B cell (primary cell): Measurements from ENCODE around the gene CCDC57. TPM values are rescaled to one million over a fixed set of nuclear protein-coding genes. Genes with fewer than 3 reads are reported as not detected.

ENCODE experiments used
- ATAC-seq: fragments of 200-7000 bp; cut with Tn5 transposase; one replicate; pipeline ENCODE4 v1.10.0; 2021; ENCODE audit warnings: low read depth, mild to moderate bottlenecking, moderate number of reproducible peaks, moderate library complexity
- CTCF ChIA-PET: fragments of 350-600 bp; sonication (Branson Sonifier 250); formaldehyde crosslinking; loops from one replicate; lab custom pipeline; 2021; ENCODE audit warnings: antibody characterized with exemption, inconsistent platforms; lab: Charles Lee
- POLR2A ChIA-PET: fragments of 350-600 bp; sonication (Branson Sonifier 250); formaldehyde crosslinking; loops from one replicate; lab custom pipeline; 2021; ENCODE audit warnings: antibody characterized with exemption; lab: Charles Lee
- DNase-seq: peaks from one replicate; pipeline ENCODE4 v3.0.0; 2013
- H2AFZ ChIP-seq: 2 replicates; pipeline ENCODE4 v1.6.1; 2012; ENCODE audit warnings: mild to moderate bottlenecking, low read depth, low read length; ENCODE audit not compliant: insufficient read depth, poor library complexity, severe bottlenecking
- H3K27ac ChIP-seq, 2 donors: 1 replicate in 1 of 2; 2 replicates in 1 of 2; pipeline ENCODE4 v1.5.1; 2012 to 2013; ENCODE audit warnings: low read length in 2 of 2, mild to moderate bottlenecking in 2 of 2, moderate library complexity in 1 of 2
- H3K27me3 ChIP-seq, 4 experiments: fragments of 200-600 bp in 1 of 4; sonication (generic) in 1 of 4; replicated peaks in 1 of 4; 1 replicate in 2 of 4; 2 replicates in 2 of 4; pipeline versions ENCODE4 v1.6.1 to v1.7.0; 2013 to 2016; ENCODE audit warnings: low read length in 3 of 4, mild to moderate bottlenecking in 2 of 4, mixed read lengths in 1 of 4, moderate library complexity in 1 of 4; ENCODE audit not compliant: insufficient read depth in 4 of 4, control insufficient read depth in 3 of 4; ENCODE audit errors: control extremely low read depth in 1 of 4
- H3K36me3 ChIP-seq, 2 experiments: replicated peaks in 1 of 2; 1 replicate in 1 of 2; 2 replicates in 1 of 2; pipeline versions ENCODE4 v1.6.1 to v1.7.1; 2013; ENCODE audit warnings: low read length in 1 of 2; ENCODE audit not compliant: insufficient read depth in 2 of 2, control insufficient read depth in 1 of 2; ENCODE audit errors: control extremely low read depth in 1 of 2, extremely low read depth in 1 of 2
- H3K4me1 ChIP-seq, 2 donors: fragments of 200-600 bp in 1 of 2; sonication (generic) in 1 of 2; 1 replicate in 1 of 2; 2 replicates in 1 of 2; pipeline versions ENCODE4 v1.5.1 to v1.6.1; 2013 to 2017; ENCODE audit warnings: low read length in 2 of 2; ENCODE audit not compliant: control insufficient read depth in 2 of 2, insufficient read depth in 2 of 2
- H3K4me2 ChIP-seq: replicated peaks from 2 replicates; pipeline ENCODE3; 2012; ENCODE audit warnings: mild to moderate bottlenecking, low read depth, low read length; ENCODE audit not compliant: poor library complexity, severe bottlenecking
- H3K4me3 ChIP-seq, 5 experiments: fragments of 200-600 bp in 1 of 5; sonication (generic) in 1 of 5; 1 replicate in 3 of 5; 2 replicates in 2 of 5; pipeline versions ENCODE4 v1.5.1 to v1.7.0; 2011 to 2016; ENCODE audit warnings: low read length in 4 of 5, mild to moderate bottlenecking in 4 of 5, low read depth in 2 of 5, control low read depth in 1 of 5, moderate library complexity in 1 of 5; ENCODE audit not compliant: insufficient read depth in 1 of 5; ENCODE audit errors: control extremely low read depth in 1 of 5, extremely low read depth in 1 of 5
- H3K79me2 ChIP-seq: fragments of 200-600 bp; sonication (generic); one replicate; pipeline ENCODE4 v1.6.0; 2016; ENCODE audit warnings: low read length; ENCODE audit not compliant: control insufficient read depth, insufficient read depth
- H3K9ac ChIP-seq: fragments of 200-600 bp; sonication (generic); 2 replicates; pipeline ENCODE4 v1.6.1; 2017; ENCODE audit warnings: mild to moderate bottlenecking, low read length, moderate library complexity
- H3K9me3 ChIP-seq, 3 donors: one replicate each; pipeline versions ENCODE4 v1.6.1 to v1.7.1; 2013; ENCODE audit warnings: low read length in 2 of 3; ENCODE audit not compliant: control insufficient read depth in 2 of 3, insufficient read depth in 1 of 3; ENCODE audit errors: control extremely low read depth in 1 of 3
- H4K20me1 ChIP-seq: 2 replicates; pipeline ENCODE4 v1.6.0; 2012; ENCODE audit warnings: mild to moderate bottlenecking, low read length; ENCODE audit not compliant: insufficient read depth, control insufficient read depth, poor library complexity, severe bottlenecking
- H3K27ac Mint-ChIP-seq: one replicate; pipeline ENCODE4 v1.8.0; 2021; ENCODE audit warnings: mixed read lengths
- H3K27me3 Mint-ChIP-seq: one replicate; pipeline ENCODE4 v1.8.0; 2021; ENCODE audit warnings: mixed read lengths
- H3K4me1 Mint-ChIP-seq: one replicate; pipeline ENCODE4 v1.8.0; 2021; ENCODE audit warnings: mixed read lengths
- H3K4me3 Mint-ChIP-seq: one replicate; pipeline ENCODE4 v1.8.0; 2021; ENCODE audit warnings: mixed read lengths
- H3K9me3 Mint-ChIP-seq: one replicate; pipeline ENCODE4 v1.8.0; 2022; ENCODE audit warnings: mixed read lengths; ENCODE audit not compliant: insufficient read depth
- EZH2 ChIP-seq: IDR thresholded peaks from 2 replicates; pipeline ENCODE4 v1.6.1; 2012; ENCODE audit warnings: borderline replicate concordance, low read depth, mild to moderate bottlenecking, moderate library complexity, low read length; ENCODE audit not compliant: insufficient read depth, poor library complexity, severe bottlenecking
- WGBS: methylation state at CpG from one replicate; pipeline ENCODE4 v1.1.5; 2013; ENCODE audit warnings: missing lambda C conversion rate; ENCODE audit not compliant: insufficient coverage; 5-methylcytosine and 5-hydroxymethylcytosine counted together
- intact Hi-C: fragments of 100-400 bp; cut with micrococcal nuclease; formaldehyde crosslinking; loops from one replicate; pipeline ENCODE4 v1.10.0; 2022
- polyA plus RNA-seq: library from polyadenylated mRNA; depleted of rRNA; stranded (reverse); fragments of >200 nt; gene quantifications from 2 replicates; pipeline ENCODE4 v1.2.3, GENCODE V29; 2012
- total RNA-seq, 2 donors: library from RNA; stranded (reverse); fragments of 120-200 nt in 1 of 2; gene quantifications; 1 replicate in 1 of 2; 2 replicates in 1 of 2; pipeline versions ENCODE4 v1.2.3 to v1.2.4, GENCODE V29; 2013 to 2022
- TF ChIP-seq, protein P1 (sequence below): fragments of 200-600 bp; IDR thresholded peaks from one replicate; pipeline ENCODE4 v1.8.0; 2022; ENCODE audit warnings: antibody characterized with exemption, mild to moderate bottlenecking

CCDC57 gene
- total and polyA plus RNA-seq, 2 donors (not counting 1 experiment from before 2014, with no cell fraction given) = 49.7 to 67.2 TPM

DNA sequence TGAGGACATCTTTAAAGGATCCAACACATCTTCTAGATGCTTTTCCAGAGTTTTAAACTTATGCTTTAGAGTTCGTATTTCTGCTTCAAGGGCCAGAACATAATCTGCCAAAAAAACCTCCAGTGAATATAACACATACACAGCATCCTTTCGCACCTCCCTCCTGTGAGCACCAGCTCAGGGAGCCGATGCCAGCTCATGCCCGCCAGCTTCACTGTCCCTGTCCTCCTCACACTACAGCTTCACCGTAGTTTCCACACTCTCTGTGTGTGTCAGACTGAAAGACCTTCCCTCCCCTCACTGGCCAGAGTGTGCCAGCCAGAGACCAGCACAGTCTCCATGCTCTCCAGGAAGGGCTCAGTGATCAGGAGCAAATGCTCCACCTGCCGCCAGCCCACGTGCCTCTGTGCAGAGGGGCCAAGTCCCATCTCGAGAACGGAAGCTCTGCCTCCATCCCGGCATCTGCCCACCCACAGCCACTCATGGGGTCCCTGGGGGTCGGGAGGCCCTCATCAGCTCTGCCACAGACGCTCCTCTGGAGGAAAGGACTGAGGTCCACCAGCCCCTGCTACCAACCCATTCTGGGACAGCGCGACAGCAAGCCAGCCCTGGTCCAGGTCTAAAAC, 40.8 kb downstream of the CCDC57 start:
- no peak overlapping the region for H2AFZ ChIP-seq
- ChIA-PET POLR2A (no interaction called here), CTCF (no interaction called here)
- no peaks in the 10 kb centered on the region for H3K27me3 Mint-ChIP-seq
- H3K36me3 ChIP-seq = no peaks in the 10 kb centered on the region
- no peaks in the 10 kb centered on the region for H4K20me1 ChIP-seq
- no peak for TF ChIP-seq EZH2
- TF ChIP-seq, protein P1, sequence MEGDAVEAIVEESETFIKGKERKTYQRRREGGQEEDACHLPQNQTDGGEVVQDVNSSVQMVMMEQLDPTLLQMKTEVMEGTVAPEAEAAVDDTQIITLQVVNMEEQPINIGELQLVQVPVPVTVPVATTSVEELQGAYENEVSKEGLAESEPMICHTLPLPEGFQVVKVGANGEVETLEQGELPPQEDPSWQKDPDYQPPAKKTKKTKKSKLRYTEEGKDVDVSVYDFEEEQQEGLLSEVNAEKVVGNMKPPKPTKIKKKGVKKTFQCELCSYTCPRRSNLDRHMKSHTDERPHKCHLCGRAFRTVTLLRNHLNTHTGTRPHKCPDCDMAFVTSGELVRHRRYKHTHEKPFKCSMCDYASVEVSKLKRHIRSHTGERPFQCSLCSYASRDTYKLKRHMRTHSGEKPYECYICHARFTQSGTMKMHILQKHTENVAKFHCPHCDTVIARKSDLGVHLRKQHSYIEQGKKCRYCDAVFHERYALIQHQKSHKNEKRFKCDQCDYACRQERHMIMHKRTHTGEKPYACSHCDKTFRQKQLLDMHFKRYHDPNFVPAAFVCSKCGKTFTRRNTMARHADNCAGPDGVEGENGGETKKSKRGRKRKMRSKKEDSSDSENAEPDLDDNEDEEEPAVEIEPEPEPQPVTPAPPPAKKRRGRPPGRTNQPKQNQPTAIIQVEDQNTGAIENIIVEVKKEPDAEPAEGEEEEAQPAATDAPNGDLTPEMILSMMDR = no peak
- intact Hi-C loops = no loop called here
- H3K27ac ChIP-seq = no peak overlapping the region
- no peak overlapping the region for H3K27ac Mint-ChIP-seq
- DNase-seq (no peak), ATAC-seq (no peak)
- H3K27me3 ChIP-seq = no peaks in the 10 kb centered on the region
- no peak overlapping the region for H3K4me3 ChIP-seq
- H3K4me1 ChIP-seq = no peaks in the 10 kb centered on the region
- H3K9me3 Mint-ChIP-seq = no peaks in the 10 kb centered on the region
- H3K4me1 Mint-ChIP-seq = no peaks in the 10 kb centered on the region
- no peak overlapping the region for H3K9ac ChIP-seq
- no peaks in the 10 kb centered on the region for H3K79me2 ChIP-seq
- H3K4me3 Mint-ChIP-seq = no peak overlapping the region
- no peak overlapping the region for H3K4me2 ChIP-seq
- no peaks in the 10 kb centered on the region for H3K9me3 ChIP-seq
- WGBS = 95% methylated on average over 12 of the region's 14 CpGs

DNA sequence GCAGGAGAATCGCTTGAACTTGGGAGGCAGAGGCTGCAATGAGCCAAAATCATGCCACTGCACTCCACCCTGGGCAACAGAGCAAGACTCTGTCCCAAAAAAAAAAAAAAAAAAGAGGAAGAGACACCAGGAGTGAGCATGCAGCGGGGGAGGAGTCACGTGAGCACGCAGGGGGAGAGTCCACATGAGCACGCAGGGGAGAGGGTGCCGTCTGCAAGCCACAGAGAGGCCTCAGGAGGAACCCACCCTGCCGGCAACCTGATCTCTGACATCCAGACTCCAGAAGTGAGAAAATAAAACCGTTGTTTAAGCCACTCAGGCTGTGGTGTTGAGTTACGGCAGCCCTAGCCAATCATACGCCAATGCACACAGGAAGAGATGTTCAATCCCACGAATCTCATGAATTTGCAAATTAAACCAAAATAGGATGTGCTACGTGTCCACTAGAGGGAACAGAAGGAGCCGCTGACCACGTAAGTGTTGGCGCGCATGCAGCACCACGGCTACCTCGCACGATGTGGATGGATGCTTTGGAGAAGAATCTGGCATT, 42.2 kb downstream of the CCDC57 start:
- Histone ChIP-seq H3K79me2 (no peaks in the 10 kb centered on the region), H3K9ac (no peak overlapping the region), H3K9me3 (no peaks in the 10 kb centered on the region), H3K27me3 (no peaks in the 10 kb centered on the region), H3K27ac (no peak overlapping the region), H3K4me3 (no peak overlapping the region), H4K20me1 (no peaks in the 10 kb centered on the region), H2AFZ (no peak overlapping the region), H3K36me3 (no peaks in the 10 kb centered on the region), H3K4me2 (no peak overlapping the region), H3K4me1 (no peaks in the 10 kb centered on the region)
- ChIA-PET POLR2A (no interaction called here), CTCF (no interaction called here)
- DNase-seq (no peak), ATAC-seq (no peak)
- TF ChIP-seq EZH2 = no peak
- TF ChIP-seq, protein P1 = no peak
- no peak overlapping the region for H3K4me3 Mint-ChIP-seq
- H3K4me1 Mint-ChIP-seq = no peaks in the 10 kb centered on the region
- H3K9me3 Mint-ChIP-seq = no peaks in the 10 kb centered on the region
- H3K27ac Mint-ChIP-seq = no peak overlapping the region
- 80% methylated on average over 15 of the region's 19 CpGs for WGBS
- intact Hi-C loops = no loop called here
- H3K27me3 Mint-ChIP-seq = no peaks in the 10 kb centered on the region
